PC-3 (cell line): Measurements from ENCODE around the gene HNRNPUL2.

Source experiments
- CTCF ChIP-seq: fragments of 300-600 bp; sonication (generic); conservative IDR thresholded peaks from 2 replicates; pipeline ENCODE4 v1.5.1; 2017; ENCODE audit warnings: antibody characterized with exemption, low read depth, mild to moderate bottlenecking, low read length
- EZH2 ChIP-seq: fragments of 300-600 bp; sonication (generic); IDR thresholded peaks from one replicate; pipeline ENCODE4 v1.6.1; 2017; ENCODE audit warnings: antibody characterized with exemption, mild to moderate bottlenecking, low read length; ENCODE audit not compliant: unreplicated experiment

GRCh38 chr11:62713343-62713742, 13.9 kb downstream of the HNRNPUL2 start:
- TF ChIP-seq EZH2 = no peak
- no peak for TF ChIP-seq CTCF
